ENCODE data around the gene IVNS1ABP. TPM values are rescaled to one million over a fixed set of nuclear protein-coding genes. Genes with fewer than 3 reads are reported as not detected.

The IVNS1ABP gene
- total and polyA plus RNA-seq, 10 of the 15 experiments (the other 5 are each of a cell fraction or from before 2014, with no cell fraction given) = 19.2 to 154 (median 43.9) TPM

DNA sequence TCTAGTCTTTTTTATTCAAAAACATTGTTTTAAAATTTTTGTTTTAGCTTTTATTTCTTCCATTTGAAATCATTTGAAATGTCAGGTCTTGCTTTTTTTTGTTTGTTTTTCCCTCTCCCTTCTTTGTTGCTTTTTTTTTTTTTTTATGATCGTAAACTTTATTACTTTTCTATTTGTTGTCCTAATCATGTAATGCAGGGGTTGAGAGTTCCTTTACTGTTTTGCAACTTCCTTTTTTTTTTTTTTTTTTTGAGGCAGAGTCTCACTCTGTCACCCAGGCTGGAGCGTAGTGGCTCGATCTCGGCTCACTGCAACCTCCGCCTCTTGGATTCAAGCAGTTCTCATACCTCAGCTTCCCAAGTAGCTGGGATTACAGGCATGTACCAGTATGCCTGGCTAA lies 24.8 kb downstream of the IVNS1ABP start (continued):
- no peak for TF ChIP-seq CUX1 (IDR thresholded peaks at IDR 0.05; ENCODE audit: insufficient replicate concordance, low read depth, low read length)
- no peak for TF ChIP-seq PAX5 (IDR thresholded peaks at IDR 0.05; ENCODE audit: borderline replicate concordance, low read depth, low read length)
- no peak for TF ChIP-seq IRF3 (IDR thresholded peaks at IDR 0.05)
- TF ChIP-seq, protein P1, sequence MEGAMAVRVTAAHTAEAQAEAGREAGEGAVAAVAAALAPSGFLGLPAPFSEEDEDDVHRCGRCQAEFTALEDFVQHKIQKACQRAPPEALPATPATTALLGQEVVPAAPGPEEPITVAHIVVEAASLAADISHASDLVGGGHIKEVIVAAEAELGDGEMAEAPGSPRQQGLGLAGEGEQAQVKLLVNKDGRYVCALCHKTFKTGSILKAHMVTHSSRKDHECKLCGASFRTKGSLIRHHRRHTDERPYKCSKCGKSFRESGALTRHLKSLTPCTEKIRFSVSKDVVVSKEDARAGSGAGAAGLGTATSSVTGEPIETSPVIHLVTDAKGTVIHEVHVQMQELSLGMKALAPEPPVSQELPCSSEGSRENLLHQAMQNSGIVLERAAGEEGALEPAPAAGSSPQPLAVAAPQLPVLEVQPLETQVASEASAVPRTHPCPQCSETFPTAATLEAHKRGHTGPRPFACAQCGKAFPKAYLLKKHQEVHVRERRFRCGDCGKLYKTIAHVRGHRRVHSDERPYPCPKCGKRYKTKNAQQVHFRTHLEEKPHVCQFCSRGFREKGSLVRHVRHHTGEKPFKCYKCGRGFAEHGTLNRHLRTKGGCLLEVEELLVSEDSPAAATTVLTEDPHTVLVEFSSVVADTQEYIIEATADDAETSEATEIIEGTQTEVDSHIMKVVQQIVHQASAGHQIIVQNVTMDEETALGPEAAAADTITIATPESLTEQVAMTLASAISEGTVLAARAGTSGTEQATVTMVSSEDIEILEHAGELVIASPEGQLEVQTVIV (IDR thresholded peaks at IDR 0.05; ENCODE audit: borderline replicate concordance, partially characterized antibody) = no peak
- no peak for TF ChIP-seq SKIL (IDR thresholded peaks at IDR 0.05; ENCODE audit: low read depth, poor library complexity, severe bottlenecking)
- no peak for TF ChIP-seq WRNIP1 (IDR thresholded peaks at IDR 0.05; ENCODE audit: borderline replicate concordance, low read depth, low read length)

Measured in GM12878 (cell line).